GM21528 (cell line): ENCODE measurements around the gene AMOTL2.

ENCODE experiments used
- ATAC-seq: cut with Tn5 transposase; IDR thresholded peaks from one replicate; pipeline ENCODE4 v1.9.1; 2021; ENCODE audit warnings: mild to moderate bottlenecking, moderate library complexity; ENCODE audit not compliant: unreplicated experiment, low FRiP score

AMOTL2 gene

DNA sequence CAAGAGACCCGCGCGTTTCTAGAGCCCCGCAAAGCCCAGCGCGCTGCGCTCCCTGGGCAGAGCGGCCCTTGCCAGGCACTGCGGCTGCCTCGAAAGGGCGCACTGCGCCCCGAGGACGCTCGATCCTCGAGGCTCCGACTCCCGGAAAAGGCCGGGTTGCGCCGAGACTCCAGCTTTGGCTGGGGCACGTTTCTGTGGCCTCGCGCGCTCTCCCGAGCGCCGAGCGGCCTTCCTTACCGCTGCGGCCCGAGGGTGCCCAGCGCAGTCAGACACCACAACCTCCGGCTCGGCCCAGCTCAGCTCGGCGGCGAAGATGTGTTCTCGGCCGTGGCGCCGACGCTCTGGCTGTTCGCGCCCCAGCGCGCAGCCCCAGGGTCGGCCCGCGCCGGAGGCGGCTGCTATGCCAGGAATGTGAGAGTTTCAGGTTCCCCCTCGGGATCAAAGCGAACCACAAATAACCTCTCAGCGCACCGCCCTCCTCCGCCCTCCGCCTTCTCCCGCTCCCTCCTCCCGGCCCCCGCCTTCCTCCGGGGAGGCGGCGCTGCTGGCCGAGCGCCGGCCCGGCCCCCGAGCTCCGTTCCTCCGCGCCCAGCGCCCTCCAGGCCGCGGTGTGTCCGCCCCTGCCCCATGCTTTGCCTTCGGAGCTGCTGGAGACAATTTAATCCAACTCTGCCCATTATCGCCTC, at the start of gene AMOTL2:
Gene AMOTL2, minus strand, starts transcription at position 343 of the 686 bp plus-strand sequence. CDS start 3,014 bp downstream, outside the sequence.
- no peak for ATAC-seq

DNA sequence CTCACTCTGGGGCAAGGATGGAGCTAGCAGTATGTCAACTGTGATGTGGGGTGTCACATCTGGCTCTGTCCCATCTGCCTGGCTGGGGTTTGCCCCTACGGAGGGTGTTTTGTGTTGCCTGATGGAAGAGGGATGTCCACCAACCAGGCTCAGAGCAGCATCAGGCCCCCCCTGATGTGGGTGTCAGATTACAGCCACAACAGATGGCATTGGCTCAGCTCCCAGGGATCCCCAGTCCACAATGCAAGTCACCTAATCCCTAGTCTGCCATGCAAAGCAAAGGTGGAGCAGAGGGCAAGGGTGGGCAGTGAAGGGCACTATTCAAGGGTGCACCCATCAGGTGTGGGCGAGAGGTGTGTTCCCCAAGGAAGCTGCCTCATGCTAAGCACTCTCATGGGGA, 48.9 kb upstream of the AMOTL2 start:
- ATAC-seq = no peak

DNA sequence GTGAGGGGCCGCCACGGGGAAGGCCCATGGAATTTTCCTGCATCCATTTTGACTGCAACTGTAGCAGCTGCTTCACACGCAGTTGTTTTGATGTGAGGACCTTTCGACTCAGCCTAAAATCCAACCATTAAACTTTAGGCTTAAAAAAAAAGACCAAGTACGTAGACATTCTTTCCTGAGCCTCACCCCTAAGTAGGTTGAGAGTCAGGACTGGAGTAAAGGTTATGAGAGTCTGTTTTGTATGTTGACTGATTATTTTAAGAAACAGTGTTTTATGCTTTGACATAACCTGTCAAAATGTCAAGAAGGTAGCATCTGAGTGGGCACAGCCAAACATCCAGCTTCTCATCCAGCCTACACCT, 45.7 kb upstream of the AMOTL2 start:
- ATAC-seq = no peak

DNA sequence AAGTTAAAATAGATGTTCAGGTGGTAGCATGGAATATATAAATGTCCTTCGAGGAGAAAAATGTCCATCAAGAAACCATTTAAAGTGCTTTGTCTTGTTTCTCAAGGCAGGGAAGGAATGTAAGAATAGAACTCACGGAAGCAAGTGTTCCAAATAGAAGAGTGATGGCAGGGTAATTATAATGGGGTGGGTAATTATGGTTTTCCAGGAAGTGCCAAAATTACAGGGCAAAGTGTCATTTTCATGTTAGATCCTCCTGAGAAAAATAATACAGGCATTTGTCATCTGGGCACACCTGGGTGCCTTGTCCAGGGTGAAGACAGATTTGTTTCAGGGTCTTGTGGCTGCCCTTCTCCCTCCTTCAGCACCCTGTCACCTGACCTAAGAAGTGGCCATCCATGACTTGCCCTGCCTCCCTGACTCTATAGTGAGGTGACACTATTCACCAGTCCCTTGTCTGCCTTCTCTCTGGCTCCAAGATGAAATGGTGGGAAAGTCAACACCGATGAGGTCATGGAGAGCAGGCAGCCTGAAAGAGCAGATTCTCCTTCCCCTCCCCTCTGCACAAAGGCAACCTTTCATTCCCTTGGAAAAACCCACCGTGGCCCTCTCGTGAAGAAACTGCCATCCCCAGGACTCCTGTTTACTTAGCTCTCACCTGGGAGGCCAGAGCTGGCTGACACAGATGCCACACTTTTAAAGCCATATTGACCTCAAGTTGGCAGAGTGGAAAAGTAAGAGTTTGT, 45.1 kb upstream of the AMOTL2 start:
- ATAC-seq = no peak

DNA sequence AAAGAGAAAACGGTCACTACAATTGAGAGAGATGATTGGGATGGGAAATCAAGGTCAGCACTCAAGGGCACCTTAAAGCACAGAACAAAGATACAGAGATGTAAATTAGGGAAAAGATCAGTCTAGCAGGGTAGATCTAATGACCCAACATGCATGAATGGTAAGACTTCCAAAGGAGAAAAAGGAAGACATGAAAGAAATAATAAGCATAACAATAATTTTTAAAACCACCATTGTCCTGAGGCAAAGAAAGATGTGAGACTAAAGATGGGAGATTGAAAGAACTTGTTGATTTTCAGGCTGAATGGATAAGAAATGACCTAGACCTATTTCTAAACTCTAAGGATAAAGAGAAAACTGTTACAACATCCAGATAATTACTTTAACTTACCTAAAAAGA, 34.8 kb upstream of the AMOTL2 start:
- no peak for ATAC-seq

DNA sequence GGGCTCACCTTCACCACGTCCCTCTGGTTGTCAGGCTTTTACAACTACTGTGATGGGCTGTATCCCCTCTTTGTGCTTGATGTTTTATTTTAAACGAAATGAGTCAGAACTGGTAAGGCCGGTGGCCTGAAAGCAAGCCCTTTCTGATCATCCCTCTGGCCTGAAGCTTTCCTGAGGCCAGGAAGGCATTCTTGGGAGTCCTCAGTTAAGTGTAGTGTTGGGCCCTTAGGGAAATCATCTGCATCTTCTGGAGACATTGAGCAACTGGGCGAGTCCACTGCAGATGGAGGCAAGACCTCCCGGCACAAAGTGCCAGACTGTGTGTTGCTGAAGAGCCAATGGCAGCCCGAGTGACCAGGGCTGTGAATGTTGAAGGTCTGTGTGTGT, 33.0 kb upstream of the AMOTL2 start:
- ATAC-seq = no peak

DNA sequence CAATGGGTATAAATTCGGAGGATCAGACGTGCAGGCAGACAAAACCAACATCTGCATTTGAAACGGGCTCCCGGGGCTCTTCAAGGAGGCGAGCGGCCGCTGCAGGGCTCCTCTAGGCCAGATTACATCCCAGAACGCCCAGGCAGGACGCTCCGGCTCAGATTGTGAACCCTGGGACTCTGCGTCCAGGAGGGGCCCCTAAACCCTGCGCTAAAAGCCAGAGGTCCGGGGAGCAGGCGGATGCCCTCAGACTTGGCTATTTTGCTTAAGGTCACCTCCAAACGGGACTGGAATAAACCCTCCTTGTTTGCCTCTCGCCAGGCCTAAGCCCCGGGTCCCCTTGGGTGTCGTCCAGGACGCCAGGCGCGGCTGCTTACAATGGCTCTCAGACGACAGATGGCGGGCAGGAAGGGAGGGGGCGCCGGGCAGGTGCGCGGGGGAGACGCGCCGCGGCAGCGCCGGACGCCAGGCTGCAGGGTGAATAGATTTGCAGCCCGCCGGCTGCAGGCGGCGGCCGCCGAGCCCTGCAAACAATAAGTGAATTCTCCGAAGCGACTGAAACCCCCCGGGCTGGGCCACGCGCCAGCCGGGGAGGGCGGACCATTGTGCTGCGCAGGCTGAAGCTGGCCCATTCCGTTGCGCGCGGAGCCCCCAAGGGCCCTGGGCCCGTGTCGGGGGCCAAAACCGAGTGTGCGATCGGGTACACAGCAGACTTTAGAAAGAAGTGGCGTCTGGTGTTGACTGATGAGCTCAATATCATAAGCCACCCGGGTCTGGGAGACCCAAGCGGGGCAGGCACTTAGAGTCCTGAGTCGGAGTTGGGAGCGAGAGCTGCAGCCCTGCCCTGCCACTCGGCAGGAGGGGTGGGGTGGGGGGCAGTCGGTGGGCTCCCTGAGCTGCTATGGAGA, 32.3 kb upstream of the AMOTL2 start:
- ATAC-seq = no peak

DNA sequence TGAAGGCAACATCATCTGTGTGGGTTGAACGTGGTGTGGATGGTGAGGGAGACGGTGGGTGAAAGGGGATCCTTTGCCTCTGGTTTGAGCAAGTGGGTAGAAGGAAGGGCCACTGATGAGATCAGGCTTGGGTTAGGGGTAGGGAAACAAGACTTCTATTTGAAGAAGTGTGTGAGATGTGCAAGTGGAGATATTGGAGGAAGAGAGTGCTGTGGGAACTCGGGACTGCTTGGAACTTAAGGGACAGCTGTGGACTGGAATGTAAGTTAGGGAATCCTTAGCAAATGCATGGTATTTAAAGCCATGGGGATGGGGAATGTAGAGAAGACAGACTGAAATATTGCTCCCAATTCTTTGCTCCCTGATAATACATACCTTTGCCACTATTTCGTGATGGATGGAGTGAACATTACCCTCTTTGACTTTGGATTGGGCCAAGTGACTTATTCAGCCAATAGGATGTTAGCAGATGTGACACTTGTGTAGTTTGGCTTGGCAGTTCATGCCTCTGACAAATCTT, 30.2 kb upstream of the AMOTL2 start:
- ATAC-seq = no peak

DNA sequence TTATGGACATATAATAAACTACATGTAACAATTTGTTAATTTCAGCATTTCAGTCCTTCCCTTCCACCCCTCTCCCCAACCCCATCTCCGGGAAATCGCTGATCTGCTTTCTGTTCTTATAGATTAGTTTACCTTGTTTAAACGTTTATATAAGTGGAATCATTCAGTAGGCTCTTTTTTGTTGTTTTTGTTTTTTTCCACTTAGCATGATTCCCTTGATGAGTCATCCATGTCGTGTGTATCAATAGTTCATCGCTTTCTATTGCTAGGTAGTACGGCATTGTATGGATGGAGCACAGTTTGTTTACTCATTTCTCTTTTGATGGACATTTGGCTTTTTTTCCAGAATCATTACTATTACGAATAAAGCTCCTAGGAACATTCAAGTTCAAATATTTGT, 23.5 kb upstream of the AMOTL2 start:
- no peak for ATAC-seq

DNA sequence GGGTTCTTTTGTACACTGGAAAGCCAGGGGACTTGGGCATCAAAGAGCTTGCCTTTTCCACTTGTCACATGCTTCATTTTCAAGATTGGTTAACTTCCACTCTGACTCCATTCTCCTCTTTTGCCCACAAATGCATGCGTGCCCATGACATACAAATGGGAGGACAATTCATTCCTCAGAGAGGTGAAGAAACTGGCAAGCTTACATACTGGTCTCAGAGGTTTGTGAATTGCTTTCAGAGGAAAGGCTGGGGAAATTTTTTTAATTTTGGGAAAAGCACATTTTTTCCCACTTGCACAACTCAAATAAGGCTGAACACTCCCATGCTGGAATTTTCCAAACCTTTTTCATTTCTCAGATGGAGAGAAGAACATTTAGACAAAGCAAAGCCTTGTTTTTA, 20.9 kb upstream of the AMOTL2 start:
- ATAC-seq = no peak

DNA sequence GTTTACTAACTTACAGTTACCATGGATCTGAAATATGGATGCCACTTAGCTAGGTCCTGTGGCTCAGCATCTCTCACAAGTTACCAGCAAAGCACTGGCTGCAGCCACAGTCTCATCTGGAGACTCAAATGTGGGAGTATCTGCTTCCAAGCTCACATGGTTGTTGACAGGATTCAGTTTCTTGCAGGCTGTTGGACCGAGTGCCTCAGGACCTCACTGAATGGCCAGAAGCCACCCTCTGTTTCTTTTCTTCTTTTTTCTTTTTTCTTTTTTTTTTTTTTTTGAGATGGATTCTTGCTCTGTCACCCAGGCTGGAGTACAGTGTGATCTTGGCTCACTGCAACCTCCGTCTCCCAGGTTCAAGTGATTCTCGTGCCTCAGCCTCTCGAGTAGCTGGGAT, 20.1 kb upstream of the AMOTL2 start:
- ATAC-seq = no peak

DNA sequence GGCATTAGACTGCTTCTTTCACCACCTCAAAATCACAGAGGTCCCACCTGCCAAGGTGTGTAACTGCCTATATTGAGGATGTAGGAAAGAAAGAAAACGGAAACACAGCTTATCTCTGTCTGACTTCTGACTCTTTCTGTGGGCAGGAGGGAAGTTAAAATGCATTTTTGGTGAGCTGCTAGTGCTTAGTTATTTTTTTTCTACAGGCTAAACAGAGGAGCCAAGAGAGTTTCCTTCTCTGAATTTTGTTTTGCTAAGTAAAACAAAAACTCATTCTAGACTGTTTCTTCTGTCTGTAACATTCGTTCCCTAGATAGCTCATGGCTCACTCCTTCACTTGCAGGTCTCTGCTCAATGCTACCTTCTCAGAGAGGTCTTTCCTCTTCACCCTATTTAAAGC, 18.8 kb upstream of the AMOTL2 start:
- ATAC-seq = no peak

DNA sequence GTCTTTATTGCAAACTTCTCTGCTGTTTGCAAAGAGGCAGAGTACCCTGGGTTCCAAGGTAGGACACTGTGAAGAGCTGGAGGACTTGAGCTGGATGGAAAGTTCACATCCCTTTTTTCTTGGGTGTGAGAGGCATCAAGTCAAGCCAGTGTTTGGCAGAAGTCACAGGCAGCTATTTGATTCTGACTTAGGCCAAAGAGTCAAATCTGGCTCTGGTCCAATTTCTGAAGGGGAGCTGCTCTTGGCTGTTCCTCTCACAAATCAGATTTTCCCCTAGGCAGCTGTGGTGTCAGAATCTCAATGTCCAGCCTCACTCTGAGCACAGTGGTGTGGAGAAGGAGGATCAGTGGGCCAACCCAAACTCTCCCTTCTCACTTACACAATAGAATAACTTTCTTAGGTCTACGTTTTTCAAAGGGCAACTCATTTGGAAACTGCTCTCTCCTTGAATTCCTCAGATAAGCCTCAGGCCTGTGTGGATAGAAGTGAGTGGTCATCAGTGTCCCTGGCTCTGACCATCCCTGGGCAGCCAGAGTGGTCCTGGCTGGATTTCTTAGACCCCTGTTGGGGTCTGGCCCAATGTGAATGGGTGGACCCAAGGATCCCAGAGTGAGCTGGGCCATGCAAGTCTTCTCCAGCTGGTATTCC, 18.2 kb upstream of the AMOTL2 start:
- ATAC-seq = no peak

DNA sequence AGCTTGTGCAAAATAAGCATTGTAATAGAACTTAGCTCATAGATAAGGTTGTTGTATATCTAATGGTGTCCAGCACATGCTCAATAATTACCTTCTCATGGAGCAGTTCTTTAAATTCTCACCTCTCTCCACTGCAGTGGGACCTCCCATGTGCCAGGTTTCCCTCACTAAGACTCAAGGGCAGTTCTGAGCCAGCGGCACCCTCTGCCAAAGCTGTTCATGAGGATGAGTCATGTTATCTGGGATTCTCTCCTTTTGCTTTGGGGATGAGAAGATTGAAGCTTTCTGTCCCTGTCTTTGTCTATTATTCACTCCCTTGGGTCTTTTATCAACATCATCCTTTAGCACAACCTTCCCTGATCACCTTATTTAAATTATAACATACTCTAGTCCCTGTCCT, 15.6 kb upstream of the AMOTL2 start:
- ATAC-seq = no peak

DNA sequence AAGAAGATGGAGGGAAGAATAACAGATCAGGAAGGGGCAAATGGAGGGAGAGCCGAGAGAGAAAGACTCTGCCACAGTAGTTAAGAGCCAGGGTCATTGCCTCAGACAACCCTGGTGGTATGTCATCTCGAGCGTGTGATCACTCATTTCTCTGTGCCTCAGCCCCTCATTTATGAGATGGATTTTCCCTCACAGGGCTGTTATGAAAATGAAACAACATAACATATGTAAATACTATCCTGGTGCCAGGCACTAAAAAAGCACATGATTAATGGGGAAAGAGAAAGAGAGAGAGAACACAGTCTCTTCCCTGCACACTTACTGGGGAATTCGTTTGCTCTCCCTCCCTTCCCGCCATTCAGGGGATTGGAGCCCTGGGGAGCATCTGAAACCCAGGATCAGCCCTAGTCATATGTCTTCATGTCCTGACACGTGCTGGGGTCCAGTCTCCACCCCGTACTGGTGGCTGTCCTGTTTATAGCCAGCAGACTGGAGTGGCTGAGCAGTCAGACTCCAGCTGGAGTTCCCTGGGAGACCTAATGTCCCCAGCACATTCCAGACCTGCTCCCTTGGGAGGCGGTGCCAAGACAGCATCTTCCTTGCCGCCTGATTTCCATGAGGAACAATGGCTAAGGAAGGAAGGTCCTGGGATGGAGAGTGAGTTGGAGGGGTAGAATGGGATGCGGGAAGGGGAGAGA, 14.7 kb upstream of the AMOTL2 start:
- ATAC-seq = no peak

DNA sequence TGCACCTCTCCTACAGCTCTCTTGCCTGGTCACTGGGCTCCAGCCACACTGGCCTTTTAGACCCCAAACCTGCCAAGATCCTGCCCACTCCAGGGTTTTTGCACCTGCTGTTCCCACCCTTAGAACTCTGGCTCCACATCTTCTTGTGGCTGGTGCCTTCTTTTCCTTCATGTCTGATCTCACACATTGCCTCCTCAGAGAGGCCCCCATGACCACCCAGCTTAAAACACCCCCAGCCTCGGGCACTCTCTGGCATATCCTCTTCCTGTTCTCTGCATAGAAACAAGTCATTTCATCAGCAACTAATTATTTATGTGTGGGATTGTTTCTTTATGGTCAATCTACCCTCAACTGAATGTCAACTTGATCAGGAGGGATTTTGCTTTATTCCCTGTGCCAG, 14.0 kb upstream of the AMOTL2 start:
- ATAC-seq = no peak

DNA sequence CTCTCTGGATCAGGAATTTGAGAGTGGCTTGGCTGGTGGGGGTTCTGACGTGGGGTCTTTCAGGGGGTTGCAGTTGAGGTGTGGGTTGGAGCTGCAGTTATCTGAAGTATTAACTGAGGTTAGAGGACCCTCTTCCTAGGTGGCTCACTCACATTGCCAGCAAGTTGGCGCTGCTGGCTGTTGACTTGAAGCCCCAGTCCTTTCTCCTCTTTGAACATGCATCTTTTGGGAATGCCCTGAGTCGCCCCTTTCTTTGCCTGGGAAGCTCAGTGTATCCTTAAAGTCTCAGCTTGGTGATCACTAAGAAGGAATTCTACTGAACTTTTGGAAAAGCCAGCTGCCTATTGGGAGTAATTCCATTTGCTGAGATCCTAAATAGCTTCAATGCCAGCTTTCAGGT, 13.0 kb upstream of the AMOTL2 start:
- ATAC-seq = no peak

DNA sequence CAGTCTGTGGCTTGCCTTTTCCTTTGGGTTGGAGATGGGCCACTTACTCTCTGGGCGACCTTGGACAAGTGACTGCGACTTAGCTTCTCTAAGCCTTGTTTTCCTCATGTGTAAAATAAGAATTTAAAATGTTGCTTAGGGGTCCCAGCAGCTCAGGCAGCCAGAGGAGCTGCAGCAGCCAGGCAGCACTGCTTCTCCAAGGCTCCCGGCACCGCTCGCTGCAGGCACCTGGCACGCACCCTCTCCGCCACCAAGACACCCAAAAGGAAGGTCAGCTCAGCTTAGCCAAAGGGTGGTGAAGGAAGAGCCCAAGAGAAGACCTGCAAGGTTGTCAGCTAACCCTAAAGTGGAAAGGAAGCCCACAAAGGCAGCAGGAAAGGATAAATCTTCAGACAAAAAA, 10.7 kb upstream of the AMOTL2 start:
- no peak for ATAC-seq

DNA sequence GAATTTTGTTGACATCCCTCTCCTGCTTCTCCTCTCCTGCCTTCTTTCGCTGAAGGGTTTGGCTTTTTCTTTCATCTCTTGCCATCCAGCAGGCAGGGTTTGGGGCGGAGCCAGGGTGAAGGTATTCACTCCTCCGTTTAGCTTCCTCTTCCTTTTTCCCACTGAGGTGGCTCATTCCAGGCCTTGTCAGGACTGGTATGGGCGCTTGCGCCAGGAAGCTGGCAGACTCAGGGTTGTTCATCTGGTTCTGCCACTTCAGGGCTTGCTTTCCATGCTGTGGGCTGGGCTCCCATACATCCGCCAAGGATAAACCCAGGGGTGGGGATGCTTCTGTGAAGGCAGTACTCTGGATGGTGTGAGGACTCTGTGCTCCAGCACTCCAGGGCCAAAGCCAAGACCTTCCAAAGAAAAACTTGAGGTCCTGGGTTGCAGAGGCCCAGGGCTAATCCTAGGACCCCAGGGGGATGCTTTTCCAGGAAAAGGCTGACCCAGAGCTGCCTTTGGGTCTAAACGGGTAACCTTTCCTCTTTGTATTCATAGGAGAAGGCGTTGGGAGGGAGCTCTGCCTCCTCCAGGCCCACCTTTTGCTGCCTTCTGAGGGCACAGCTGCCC, 7.7 kb upstream of the AMOTL2 start:
- ATAC-seq = no peak

DNA sequence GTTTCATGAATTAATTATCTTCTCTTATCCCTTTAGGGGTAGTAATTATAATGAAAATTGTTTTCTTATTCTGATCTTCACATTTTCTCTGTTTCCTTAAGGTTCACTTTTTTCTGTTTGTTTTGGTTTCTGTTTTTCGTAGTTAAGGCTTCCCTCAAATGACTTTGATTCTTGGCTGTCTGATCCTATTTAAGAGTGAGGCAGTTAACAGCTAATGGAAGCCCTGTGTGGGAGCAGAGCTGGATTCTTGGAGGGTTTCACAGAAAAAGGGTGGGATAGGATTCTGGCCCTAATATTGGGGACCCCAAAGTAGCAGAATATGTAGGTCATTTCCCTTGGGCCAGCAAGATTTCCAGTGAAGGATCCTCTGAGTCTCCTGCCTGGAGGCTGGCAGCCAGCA, 6.8 kb upstream of the AMOTL2 start:
- no peak for ATAC-seq
